ENCODE data around the gene PROCA1.
"Not testable (repeated sequence)": the region's sequence is repeated elsewhere in the genome, so short reads cannot be mapped to it uniquely, and the experiment has no call there.

PROCA1 gene

DNA sequence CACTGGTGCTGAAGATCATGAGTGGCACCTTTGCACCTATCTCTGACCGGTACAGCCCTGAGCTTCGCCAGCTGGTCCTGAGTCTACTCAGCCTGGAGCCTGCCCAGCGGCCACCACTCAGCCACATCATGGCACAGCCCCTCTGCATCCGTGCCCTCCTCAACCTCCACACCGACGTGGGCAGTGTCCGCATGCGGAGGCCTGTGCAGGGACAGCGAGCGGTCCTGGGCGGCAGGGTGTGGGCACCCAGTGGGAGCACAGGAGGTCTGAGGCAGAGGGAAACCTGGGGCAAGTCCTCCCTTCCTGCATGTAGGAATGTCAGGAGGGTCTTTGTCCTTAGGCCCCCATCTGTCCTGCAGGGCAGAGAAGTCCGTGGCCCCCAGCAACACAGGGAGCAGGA, 25.6 kb upstream of the PROCA1 start:
- peaks cover 10% of the 10 kb centered on the region for H3K4me1 ChIP-seq (ENCODE audit: insufficient read depth, low read length, poor library complexity, severe bottlenecking)

DNA sequence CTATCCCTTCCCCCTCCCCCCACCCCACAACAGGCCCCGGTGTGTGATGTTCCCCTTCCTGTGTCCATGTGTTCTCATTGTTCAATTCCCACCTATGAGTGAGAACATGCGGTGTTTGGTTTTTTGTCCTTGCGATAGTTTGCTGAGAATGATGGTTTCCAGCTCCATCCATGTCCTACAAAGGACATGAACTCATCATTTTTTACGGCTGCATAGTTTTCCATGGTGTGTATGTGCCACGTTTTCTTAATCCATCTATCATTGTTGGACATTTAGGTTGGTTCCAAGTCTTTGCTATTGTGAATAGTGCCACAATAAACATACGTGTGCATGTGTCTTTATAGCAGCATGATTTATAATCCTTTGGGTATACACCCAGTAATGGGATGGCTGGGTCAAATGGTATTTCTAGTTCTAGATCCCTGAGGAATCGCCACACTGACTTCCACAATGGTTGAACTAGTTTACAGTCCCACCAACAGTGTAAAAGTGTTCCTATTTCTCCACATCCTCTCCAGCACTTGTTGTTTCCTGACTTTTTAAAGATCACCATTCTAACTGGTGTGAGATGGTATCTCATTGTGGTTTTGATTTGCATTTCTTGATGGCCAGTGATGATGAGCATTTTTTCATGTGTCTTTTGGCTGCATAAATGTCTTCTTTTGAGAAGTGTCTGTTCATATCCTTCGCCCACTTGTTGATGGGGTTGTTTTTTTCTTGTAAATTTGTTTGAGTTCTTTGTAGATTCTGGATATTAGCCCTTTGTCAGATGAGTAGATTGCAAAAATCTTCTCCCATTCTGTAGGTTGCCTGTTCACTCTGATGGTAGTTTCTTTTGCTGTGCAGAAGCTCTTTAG, 24.5 kb upstream of the PROCA1 start:
- not testable (repeated sequence) for H3F3A ChIP-seq (ENCODE audit: low read depth); H3K4me2 ChIP-seq (ENCODE audit: low read depth, low read length, poor library complexity, severe bottlenecking); H3K9me2 ChIP-seq (replicated peaks; ENCODE audit: low read depth, low read length); H2AFZ ChIP-seq (ENCODE audit: low read length); H3K27me3 ChIP-seq (ENCODE audit: insufficient read depth, low read length, poor library complexity, severe bottlenecking); H3K4me1 ChIP-seq (ENCODE audit: insufficient read depth, low read length, poor library complexity, severe bottlenecking); H3K9me3 ChIP-seq (ENCODE audit: insufficient read depth, low read depth, low read length); H4K20me1 ChIP-seq (ENCODE audit: insufficient read depth, low read length, poor library complexity, severe bottlenecking); H3K79me2 ChIP-seq (ENCODE audit: insufficient read depth, low read length); H3K4me3 ChIP-seq (ENCODE audit: low read length, poor library complexity, severe bottlenecking); H3K9ac ChIP-seq (ENCODE audit: low read depth, low read length, poor library complexity, severe bottlenecking); H3K36me3 ChIP-seq (ENCODE audit: insufficient read depth, low read length)

More for the DNA sequence above, 25.6 kb upstream of the PROCA1 start:
- H3K4me2 ChIP-seq (ENCODE audit: low read depth, low read length, poor library complexity, severe bottlenecking): no peak overlapping the region
- H3K36me3 ChIP-seq (ENCODE audit: insufficient read depth, low read length): no peaks in the 10 kb centered on the region
- H3F3A ChIP-seq (ENCODE audit: low read depth): no peaks in the 10 kb centered on the region
- H2AFZ ChIP-seq (ENCODE audit: low read length): no peak overlapping the region
- H3K4me3 ChIP-seq (ENCODE audit: low read length, poor library complexity, severe bottlenecking): no peak overlapping the region
- TF ChIP-seq EZH2phosphoT487 (IDR thresholded peaks at IDR 0.05; ENCODE audit: borderline replicate concordance): no peak
- H3K27me3 ChIP-seq (ENCODE audit: insufficient read depth, low read length, poor library complexity, severe bottlenecking): no peaks in the 10 kb centered on the region
- no peaks in the 10 kb centered on the region for H3K79me2 ChIP-seq (ENCODE audit: insufficient read depth, low read length)
- no peaks in the 10 kb centered on the region for H3K9me2 ChIP-seq (replicated peaks; ENCODE audit: low read depth, low read length)
- no peak overlapping the region for H3K9ac ChIP-seq (ENCODE audit: low read depth, low read length, poor library complexity, severe bottlenecking)
- H3K9me3 ChIP-seq (ENCODE audit: insufficient read depth, low read depth, low read length): no peaks in the 10 kb centered on the region
- H4K20me1 ChIP-seq (ENCODE audit: insufficient read depth, low read length, poor library complexity, severe bottlenecking): no peaks in the 10 kb centered on the region

- no peak overlapping the region for H3K4me3 ChIP-seq (ENCODE audit: low read length, poor library complexity, severe bottlenecking)
These were observed 23.6 kb upstream of the PROCA1 start for GRCh38 chr17:28735242-28735722.

GRCh38 chr17:28734712-28735241, 23.1 kb upstream of the PROCA1 start:
- Histone ChIP-seq H3K4me1 (ENCODE audit: insufficient read depth, low read length, poor library complexity, severe bottlenecking) (peaks cover 10% of the 10 kb centered on the region), H3K9me3 (ENCODE audit: insufficient read depth, low read depth, low read length) (no peaks in the 10 kb centered on the region), H3K9me2 (replicated peaks; ENCODE audit: low read depth, low read length) (no peaks in the 10 kb centered on the region), H3K79me2 (ENCODE audit: insufficient read depth, low read length) (no peaks in the 10 kb centered on the region), H3K4me2 (ENCODE audit: low read depth, low read length, poor library complexity, severe bottlenecking) (no peak overlapping the region), H3K27me3 (ENCODE audit: insufficient read depth, low read length, poor library complexity, severe bottlenecking) (no peaks in the 10 kb centered on the region), H4K20me1 (ENCODE audit: insufficient read depth, low read length, poor library complexity, severe bottlenecking) (no peaks in the 10 kb centered on the region), H3F3A (ENCODE audit: low read depth) (no peaks in the 10 kb centered on the region), H2AFZ (ENCODE audit: low read length) (no peak overlapping the region), H3K4me3 (ENCODE audit: low read length, poor library complexity, severe bottlenecking) (no peak overlapping the region), H3K9ac (ENCODE audit: low read depth, low read length, poor library complexity, severe bottlenecking) (no peak overlapping the region), H3K36me3 (ENCODE audit: insufficient read depth, low read length) (no peaks in the 10 kb centered on the region)
- TF ChIP-seq, protein P1, sequence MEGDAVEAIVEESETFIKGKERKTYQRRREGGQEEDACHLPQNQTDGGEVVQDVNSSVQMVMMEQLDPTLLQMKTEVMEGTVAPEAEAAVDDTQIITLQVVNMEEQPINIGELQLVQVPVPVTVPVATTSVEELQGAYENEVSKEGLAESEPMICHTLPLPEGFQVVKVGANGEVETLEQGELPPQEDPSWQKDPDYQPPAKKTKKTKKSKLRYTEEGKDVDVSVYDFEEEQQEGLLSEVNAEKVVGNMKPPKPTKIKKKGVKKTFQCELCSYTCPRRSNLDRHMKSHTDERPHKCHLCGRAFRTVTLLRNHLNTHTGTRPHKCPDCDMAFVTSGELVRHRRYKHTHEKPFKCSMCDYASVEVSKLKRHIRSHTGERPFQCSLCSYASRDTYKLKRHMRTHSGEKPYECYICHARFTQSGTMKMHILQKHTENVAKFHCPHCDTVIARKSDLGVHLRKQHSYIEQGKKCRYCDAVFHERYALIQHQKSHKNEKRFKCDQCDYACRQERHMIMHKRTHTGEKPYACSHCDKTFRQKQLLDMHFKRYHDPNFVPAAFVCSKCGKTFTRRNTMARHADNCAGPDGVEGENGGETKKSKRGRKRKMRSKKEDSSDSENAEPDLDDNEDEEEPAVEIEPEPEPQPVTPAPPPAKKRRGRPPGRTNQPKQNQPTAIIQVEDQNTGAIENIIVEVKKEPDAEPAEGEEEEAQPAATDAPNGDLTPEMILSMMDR (conservative IDR thresholded peaks at IDR 0.05; ENCODE audit: low read length): no peak
- no peak for TF ChIP-seq EZH2phosphoT487 (IDR thresholded peaks at IDR 0.05; ENCODE audit: borderline replicate concordance)

More at GRCh38 chr17:28735242-28735722, 23.6 kb upstream of the PROCA1 start:
- H3K4me2 ChIP-seq (ENCODE audit: low read depth, low read length, poor library complexity, severe bottlenecking): no peak overlapping the region
- H3K9me2 ChIP-seq (replicated peaks; ENCODE audit: low read depth, low read length): no peaks in the 10 kb centered on the region
- no peaks in the 10 kb centered on the region for H3K79me2 ChIP-seq (ENCODE audit: insufficient read depth, low read length)
- H3K9ac ChIP-seq (ENCODE audit: low read depth, low read length, poor library complexity, severe bottlenecking): no peak overlapping the region
- no peaks in the 10 kb centered on the region for H3F3A ChIP-seq (ENCODE audit: low read depth)
- H3K4me1 ChIP-seq (ENCODE audit: insufficient read depth, low read length, poor library complexity, severe bottlenecking): peaks cover 10% of the 10 kb centered on the region
- H3K9me3 ChIP-seq (ENCODE audit: insufficient read depth, low read depth, low read length): no peaks in the 10 kb centered on the region
- no peak for TF ChIP-seq EZH2phosphoT487 (IDR thresholded peaks at IDR 0.05; ENCODE audit: borderline replicate concordance)
- TF ChIP-seq, protein P1 (conservative IDR thresholded peaks at IDR 0.05; ENCODE audit: low read length): no peak
- H4K20me1 ChIP-seq (ENCODE audit: insufficient read depth, low read length, poor library complexity, severe bottlenecking): no peaks in the 10 kb centered on the region
- no peak overlapping the region for H2AFZ ChIP-seq (ENCODE audit: low read length)
- no peaks in the 10 kb centered on the region for H3K27me3 ChIP-seq (ENCODE audit: insufficient read depth, low read length, poor library complexity, severe bottlenecking)
- no peaks in the 10 kb centered on the region for H3K36me3 ChIP-seq (ENCODE audit: insufficient read depth, low read length)

Data from Loucy (cell line).